ENCODE measurements around the gene B4GALT5.

DNA sequence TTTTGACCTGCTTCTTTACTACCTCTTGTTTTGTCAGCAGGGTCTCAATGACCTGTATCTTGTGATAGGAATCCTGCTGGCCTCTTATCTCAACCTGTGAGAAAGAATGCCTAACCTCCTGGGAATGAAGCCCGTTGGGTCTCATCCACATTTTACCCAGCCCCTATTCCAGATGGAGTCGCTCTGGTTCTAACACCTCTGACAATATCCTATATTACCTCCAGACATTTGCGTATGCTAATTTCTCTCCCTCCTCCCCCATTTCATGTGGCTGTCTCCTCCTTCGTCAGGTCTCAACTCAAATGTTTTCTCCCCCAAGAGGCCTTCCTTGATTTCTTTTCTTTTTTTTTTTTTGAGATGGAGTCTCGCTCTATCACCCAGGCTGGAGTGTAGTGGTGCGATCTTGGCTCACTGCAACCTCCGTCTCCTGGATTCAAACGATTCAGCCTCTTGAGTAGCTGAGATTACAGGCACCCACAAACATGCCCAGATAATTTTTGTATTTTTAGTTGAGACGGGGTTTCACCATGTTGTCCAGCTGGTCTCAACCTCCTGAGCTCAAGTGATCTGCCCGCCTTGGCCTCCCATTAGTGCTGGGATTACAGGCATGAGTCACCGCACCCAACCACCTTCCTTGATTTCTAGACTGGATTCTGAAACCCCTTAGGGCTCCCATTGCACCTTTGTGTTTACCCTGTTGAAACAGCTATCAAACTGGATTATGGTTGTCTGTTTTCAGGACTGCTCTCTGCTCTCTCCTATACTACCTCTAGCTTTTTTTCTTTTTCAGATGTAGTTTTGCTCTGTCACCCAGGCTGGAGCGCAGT lies 49.5 kb upstream of the B4GALT5 start:
- TF ChIP-seq, protein P1, sequence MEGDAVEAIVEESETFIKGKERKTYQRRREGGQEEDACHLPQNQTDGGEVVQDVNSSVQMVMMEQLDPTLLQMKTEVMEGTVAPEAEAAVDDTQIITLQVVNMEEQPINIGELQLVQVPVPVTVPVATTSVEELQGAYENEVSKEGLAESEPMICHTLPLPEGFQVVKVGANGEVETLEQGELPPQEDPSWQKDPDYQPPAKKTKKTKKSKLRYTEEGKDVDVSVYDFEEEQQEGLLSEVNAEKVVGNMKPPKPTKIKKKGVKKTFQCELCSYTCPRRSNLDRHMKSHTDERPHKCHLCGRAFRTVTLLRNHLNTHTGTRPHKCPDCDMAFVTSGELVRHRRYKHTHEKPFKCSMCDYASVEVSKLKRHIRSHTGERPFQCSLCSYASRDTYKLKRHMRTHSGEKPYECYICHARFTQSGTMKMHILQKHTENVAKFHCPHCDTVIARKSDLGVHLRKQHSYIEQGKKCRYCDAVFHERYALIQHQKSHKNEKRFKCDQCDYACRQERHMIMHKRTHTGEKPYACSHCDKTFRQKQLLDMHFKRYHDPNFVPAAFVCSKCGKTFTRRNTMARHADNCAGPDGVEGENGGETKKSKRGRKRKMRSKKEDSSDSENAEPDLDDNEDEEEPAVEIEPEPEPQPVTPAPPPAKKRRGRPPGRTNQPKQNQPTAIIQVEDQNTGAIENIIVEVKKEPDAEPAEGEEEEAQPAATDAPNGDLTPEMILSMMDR (IDR thresholded peaks at IDR 0.05): no peak
- TF ChIP-seq POLR2A (IDR thresholded peaks at IDR 0.05): no peak

Data from breast epithelium (tissue), 3 donors.